CD1c-positive myeloid dendritic cell (primary cell): Measurements from ENCODE around the gene CNTFR.

ENCODE experiments used
- DNase-seq: peaks from one replicate; pipeline ENCODE4 v3.0.0-alpha.2; 2016; ENCODE audit errors: extremely low spot score

The CNTFR gene

DNA sequence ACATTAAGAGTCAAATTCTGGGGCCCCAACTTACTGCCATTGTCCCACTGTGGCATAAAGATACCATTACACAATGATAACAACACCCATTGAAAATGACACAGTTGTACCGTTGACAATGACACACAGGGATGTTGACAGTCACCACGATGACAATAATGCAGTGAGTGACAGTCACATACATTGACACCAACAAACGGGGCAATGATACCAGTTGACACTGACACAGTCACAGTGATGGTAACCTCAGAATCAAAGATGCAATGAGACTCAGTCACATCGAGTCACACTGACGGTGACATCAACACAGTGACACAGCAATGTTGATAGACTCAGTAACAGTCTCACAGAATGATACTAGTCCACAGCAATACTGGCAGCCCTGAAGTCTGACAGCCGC, 16.9 kb downstream of the CNTFR start:
- DNase-seq = no peak

- DNase-seq = no peak
Measured at GRCh38 chr9:34572092-34572491, 17.4 kb downstream of the CNTFR start.

GRCh38 chr9:34571481-34571810, 18.1 kb downstream of the CNTFR start:
- no peak for DNase-seq

DNA sequence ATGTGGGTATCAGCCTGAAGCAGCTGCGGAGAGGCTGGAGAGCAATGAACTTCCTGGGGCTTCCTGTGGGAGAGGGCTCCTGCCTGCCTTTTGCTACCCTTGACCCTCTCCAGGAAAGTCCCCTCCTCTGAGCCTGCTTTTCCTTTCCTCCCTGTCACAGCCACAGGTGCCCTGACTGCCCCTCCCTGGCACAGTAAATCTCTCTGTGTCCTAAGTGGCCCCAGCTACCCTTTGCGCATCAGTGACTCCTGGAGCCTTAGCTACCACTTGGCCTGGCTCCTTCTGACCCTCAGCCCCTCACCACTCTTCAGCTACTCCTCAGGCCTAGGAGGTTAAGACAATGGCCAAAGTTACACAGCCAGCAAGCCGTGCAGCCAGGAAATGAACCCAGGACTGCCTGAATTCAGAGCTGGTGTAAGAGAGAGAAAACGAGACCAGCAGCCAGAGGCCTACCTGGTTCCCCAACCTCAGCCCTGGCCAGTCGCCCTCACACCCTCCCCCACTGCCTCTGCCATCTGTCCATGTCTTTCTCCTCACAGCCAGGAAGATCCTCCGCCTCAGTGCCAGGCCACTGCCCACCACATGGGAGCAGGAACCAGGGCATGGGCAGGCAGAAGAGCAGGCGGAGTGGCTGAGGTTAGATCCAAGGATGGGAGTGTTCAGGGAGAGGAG, 18.6 kb downstream of the CNTFR start:
- DNase-seq = no peak

DNA sequence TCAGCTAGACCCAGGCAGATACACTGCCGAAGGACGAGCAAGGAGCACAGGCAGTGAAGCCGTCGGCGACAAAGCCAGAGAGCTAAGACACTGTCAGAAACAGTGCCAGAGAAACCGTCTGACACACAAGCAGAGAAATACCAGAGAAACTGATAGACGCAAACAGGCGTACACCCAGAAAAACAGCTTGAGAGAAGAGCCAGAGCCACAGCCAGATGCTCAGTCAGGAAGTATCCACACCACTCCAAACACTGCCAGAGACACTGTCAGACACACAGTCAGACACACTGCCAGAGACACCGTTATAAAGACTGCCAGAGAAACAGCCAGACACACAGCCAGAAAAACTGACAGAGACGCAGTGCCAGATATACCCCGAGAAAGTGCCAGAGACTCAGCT, 19.1 kb downstream of the CNTFR start:
- no peak for DNase-seq

DNA sequence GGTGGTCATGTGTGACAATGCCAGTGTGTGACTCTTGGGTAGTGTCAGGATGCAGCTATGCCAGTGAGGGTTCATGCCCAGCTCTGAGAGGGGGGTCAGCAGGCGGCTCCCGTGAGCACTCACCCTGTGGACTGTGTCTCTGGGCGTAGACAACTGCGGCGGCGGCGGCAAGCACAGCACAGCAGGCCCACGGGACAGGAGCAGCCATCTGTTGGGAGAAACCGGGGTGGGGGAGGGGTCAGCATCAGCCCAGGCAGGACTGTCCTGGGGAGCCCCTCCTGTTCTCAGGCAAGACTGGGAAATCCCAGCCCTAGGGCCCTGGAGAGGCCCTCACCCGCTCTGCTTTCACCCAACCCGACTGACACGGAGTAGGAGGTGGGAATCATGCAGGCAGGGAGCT, 20.8 kb downstream of the CNTFR start:
- DNase-seq = no peak

DNA sequence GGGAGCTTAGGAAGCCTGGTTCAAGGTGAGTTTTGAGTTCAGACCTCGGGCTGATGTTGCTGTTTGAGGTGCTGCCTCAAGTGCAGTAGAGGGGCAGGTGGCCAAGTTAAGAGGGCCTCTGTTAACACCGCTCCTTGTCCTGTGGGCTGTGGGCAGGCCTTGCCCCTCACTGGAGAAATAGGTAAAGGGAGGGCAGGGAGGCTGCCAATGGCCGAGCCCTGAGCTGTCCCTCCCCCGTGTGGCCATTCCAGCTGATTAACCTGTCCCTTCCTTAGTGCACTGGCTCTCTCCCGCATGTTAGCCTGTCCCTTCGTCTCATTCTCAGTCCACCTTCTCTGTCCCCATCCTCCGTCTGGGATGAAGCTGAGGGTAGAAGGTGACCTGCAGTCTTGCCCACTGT, 21.4 kb downstream of the CNTFR start:
- no peak for DNase-seq

DNA sequence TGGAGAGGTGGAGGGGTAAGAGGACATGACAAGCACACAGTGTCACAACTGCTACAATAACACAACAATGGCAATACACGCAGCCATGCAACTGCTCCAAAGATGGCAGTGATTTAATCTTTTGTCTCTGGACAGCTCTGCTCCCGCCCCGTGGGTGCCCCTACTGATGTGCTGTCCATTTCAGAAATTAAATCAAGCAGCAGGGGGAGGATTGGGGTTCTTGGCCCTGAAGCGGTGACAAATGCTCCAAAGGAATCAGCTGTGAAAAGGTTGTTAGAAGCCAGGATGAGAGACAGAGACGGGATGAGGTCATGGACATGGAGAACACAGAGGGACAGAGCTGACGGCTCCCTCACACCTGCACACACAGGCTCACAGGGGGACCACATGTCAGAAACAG, 22.6 kb downstream of the CNTFR start:
- no peak for DNase-seq

GRCh38 chr9:34566322-34566721, 23.2 kb downstream of the CNTFR start:
- no peak for DNase-seq

- no peak for DNase-seq
Measured at GRCh38 chr9:34565856-34566255, 23.7 kb downstream of the CNTFR start.

DNA sequence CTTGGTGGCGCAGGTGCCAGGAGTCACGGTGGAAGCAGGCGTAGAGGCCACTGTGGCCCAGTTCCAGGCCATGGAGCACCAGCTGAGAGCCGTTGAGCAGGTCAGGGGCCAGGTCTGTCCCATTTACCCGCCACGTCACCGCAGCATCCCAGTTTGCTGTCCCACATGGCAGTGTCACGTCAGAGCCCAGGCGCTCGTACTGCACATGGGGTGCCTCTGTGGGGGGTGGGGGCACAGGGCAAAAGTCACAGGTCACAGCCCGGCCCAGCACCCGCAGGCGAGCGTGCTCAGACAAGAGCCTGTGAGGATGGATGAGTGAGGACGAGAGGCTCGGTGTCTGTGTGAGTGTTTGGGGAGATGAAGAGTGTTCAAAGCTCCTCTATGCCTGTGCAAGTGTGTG, 24.9 kb downstream of the CNTFR start:
- DNase-seq = no peak

DNA sequence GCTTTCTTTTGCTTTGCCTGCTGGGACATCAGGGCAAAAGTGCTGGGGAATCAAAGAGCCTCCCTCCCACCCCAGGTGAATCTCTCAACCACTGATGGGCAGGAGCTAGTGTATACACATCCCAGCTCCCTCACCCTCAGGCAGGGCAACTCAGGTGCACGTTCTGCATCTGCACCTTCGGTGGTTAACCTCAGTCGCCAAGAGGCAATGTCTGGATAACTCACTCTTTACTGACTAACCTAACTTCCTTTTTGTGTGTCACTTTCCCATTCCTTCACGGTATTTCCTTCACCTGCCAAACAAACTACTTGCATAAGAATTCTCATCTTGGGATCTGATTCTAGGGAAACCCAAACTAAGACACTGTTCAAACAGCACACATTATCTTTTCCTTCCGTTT, 26.3 kb downstream of the CNTFR start:
- DNase-seq = no peak

DNA sequence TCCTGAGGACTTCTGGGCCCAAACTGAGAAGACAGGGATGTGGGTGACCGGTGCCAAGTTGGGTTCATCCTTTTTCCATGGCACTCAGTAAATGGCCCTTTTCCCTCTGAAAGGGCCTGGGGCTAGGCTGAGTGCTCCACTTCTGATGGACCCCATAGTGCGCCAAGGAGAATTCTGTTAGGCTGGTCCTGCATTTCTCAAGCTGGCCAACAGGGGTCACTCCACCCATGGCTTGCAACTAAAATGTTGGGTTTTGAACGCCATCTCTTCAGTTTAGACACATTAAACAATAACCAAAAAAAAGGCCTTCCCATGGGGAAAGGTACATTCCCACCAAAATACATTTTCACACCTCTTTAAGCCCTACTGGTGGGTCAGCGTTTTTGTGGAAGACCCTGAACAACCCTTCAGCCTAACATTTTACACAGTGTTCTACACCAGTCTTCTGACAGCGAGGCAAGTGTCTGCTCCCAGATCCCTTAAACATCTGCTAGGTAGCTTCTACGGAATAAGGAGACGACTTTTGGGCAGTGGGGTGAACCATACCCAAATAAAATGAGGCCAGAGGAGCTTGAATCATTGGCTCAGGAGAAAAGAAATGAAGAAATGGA, 27.3 kb downstream of the CNTFR start:
- peak; percentile 34 for DNase-seq

DNA sequence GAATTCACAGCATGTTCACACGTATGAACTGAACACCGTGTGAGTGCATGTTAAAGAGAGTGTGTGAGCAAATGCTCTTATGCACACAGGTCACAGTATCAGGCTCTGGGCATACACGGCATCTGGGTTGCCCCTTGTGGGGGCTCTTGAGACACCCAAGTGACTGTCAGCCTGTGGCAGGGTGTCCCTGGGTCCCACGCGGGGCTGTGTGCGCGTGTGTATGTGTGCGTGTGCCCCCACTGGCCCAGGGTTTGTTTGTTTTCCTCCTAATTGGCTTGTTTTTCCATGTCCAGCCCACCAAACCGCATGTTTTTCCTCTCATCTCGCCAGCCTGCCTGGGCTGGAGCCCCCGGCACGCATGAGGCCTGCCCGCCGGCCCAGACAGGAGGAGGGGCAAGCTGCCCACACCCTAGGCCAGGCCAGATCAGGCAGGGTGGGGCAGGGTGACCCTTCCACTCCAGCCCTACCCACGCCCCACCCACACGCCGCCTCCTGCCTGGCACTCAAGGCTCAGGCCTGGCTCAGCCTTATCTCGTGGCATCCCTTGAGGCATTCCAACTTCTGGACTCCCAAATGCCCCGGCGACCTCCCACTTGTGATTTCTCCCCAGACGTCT, 28.8 kb downstream of the CNTFR start:
- no peak for DNase-seq

- peak; percentile 59 for DNase-seq
Measured at GRCh38 chr9:34559624-34560455, 29.7 kb downstream of the CNTFR start.

- no peak for DNase-seq
Measured at GRCh38 chr9:34558919-34559623, 30.5 kb downstream of the CNTFR start.

- no peak for DNase-seq
Measured at GRCh38 chr9:34558364-34558763, 31.2 kb downstream of the CNTFR start.

- DNase-seq = no peak
Measured at GRCh38 chr9:34557426-34558321, 31.9 kb downstream of the CNTFR start.

- DNase-seq = no peak
Measured at GRCh38 chr9:34556949-34557348, 32.6 kb downstream of the CNTFR start.

GRCh38 chr9:34555936-34556525, 33.5 kb downstream of the CNTFR start:
- no peak for DNase-seq

DNA sequence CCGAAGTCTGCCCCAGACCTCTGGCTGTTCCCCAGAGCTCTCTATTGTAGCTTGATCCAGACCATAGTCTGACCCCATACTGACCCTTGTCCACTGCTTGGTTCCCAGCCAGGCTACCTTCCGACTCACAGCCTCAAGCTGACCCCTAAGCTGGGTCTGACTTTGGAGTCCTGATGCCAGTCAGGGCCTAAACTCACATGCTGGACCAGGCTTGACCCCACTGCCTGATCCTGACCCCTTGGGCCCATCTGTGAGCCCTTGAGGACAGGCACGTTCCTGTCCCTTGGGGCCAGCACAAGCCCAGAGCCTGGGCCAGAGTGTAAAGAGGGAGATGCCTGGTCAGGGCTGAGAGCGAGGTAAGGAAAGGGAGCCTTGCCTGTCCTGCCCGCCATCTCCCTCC, 34.0 kb downstream of the CNTFR start:
- DNase-seq = no peak
